Central memory CD4-positive, alpha-beta T cell (primary cell): ENCODE measurements around the gene FAM83F.
"Not testable (repeated sequence)": the region's sequence is repeated elsewhere in the genome, so short reads cannot be mapped to it uniquely, and the experiment has no call there.

Source experiments
- DNase-seq: peaks from one replicate; pipeline ENCODE4 v3.0.0; 2022

The FAM83F gene

DNA sequence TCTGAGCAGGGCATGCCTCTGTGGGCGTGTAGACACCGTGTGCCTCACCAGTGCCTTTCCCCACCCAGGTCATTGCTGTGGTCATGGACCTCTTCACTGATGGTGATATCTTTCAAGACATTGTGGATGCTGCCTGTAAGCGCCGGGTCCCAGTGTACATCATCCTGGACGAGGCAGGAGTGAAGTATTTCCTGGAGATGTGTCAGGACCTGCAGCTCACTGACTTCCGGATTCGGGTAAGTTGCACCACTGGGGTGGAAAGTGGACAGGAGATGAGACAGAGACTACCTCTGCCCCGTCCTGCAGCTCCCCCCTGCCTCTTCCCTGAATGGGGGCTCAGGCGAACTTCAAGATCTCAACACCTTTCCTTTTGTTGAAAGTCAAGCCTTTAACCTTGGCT, 24.3 kb downstream of the FAM83F start:
- no peak for DNase-seq

DNA sequence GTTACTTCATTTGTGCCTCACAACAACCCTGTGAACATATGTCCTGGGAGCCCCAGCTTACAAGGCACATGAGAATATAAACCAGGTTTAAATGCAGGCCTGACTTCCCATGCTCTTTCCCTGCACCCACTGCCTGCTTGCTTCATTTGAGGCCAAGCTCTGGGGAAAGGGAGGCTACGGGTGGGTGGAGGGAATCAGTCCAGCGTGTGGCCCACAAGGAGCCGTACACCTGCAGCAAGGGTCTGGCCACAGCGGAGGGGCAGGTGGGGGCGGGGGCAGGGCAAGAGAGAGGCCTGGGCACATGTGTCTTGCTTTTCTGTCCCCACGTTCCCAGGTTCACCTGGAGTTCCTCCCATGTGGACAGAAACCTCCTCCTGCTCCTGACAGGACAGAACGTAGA, 26.2 kb downstream of the FAM83F start:
- DNase-seq = no peak

DNA sequence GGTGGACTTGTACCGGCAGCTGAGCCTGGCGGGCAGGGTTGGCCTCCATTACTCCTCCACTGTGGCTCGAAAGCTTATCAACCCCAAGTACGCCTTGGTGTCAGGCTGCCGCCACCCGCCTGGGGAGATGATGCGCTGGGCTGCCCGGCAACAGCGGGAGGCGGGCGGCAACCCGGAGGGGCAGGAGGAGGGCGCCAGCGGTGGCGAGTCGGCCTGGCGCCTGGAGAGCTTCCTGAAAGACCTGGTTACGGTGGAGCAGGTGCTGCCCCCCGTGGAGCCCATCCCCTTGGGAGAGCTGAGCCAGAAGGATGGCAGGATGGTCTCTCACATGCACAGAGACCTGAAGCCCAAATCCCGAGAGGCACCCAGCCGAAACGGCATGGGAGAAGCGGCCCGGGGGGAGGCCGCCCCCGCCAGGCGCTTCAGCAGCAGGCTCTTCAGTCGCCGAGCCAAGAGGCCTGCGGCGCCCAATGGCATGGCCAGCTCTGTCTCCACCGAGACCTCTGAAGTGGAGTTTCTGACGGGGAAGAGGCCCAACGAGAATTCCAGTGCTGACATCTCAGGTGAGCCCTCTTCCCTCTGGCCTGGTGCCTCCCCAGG, 26.7 kb downstream of the FAM83F start:
- DNase-seq = no peak

DNA sequence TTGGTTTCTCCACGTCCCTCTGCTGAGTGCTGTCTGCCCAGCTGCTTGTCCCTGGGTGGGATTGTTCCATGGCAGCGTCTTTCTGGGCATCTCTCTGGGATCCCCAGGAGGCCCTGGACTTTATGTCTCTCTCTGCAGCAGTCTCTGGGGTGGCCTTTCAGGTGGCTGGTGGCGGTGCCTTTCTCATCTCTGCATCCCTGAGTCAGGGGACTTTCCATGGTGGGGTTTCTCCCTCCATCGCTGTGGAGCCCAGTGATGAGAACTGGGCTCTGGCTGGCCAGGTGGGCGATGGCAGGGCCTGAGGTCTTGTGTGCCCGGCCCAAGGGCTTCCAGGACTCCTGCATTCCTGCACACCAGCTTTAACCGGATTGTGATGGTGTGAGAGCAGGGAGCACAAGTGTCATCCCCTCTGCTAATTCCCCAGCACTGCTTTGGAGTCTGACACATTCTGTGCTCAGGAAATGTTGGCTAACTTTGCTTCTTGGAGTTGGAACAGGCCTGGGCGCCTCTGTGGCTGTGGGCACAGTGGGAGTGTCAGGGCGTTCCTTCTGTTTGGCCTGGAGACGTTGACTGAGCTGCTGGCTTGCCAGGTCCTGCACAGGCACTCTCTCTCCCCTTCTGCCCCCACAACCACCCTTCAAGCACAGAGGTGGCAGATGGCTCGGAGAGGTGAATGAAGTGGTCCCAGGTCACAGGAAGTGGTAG, 27.9 kb downstream of the FAM83F start:
- no peak for DNase-seq

DNA sequence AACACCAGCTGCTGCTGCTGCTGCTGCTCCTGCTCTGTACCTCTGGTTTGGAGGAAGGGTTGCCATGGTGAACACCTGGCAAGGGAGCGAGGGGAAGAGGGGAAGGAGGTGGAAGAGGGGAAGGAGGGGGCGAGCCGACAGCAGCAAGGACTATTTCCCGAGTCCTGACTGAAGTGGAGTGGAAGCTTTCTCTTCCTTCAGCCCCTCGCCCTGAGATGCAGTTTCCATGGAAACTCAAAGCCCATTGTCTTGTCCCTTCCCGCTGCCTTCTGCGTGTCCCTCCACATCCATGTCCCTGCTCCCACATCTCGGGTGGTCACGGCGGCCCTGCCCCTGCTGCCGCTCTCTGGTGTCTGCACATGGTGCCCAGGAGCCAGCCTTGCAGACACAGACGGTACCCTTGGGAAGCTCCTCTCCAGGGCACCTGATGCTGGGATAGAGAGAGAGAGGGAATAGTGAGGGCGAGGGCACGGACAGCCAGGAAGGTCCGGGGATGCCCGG, 28.6 kb downstream of the FAM83F start:
- DNase-seq = no peak

DNA sequence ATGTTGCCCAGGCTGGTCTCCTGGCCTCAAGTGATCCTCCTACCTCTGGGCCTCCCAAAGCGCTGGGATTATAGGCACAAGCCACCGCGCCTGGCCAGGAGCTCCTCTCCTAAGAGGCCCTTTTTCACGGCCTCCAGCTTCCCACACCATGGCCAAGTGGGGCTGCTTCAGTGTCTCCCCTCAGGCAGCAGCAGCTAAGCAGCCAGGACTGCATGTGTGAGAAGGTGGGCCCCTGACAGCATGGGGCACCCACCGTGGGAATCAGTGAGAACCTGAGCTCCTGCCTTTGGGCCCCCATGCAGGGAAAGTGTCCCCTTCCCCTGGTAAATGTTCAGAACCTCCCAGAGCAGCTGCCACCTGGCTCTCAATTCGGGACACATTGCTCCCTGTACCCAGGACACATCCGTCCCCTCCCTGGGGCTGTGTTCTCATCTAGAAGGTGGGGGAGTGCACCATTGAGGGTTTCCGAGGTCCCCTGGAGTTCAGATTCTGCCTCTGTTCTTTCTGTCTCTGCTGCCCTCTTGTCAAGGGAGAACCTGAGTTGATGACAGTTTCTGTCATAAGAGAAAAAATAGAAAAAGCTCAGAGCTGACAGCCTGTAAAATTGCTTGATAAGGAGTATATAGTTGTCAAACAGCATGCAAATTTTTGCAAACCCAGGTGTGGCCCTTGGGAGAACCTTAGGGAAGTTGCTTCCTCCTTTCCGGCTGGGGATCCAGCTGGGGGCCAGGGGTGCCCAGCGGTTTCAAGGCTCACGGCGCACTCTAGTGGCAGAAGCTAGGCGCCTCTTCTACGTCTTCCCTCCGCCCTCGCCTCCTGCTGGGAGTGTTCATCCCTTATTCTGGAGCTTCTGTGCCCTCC, 29.7 kb downstream of the FAM83F start:
- DNase-seq = peak; percentile 42

DNA sequence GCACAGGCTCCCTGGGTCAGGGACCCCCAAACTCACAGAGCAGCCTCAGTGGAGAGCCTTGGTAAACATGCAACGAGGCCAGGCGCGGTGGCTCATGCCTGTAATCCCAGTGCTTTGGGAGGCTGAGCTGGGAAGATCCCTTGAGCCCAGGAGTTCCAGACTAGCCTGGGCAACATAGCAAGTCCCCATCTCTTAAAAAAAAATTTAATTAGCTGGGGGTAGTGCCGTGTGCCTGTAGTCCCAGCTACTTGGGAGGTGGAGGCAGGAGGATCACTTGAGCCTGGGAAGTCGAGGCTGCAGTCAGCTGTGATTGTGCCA, 30.3 kb downstream of the FAM83F start:
- not testable (repeated sequence) for DNase-seq

DNA sequence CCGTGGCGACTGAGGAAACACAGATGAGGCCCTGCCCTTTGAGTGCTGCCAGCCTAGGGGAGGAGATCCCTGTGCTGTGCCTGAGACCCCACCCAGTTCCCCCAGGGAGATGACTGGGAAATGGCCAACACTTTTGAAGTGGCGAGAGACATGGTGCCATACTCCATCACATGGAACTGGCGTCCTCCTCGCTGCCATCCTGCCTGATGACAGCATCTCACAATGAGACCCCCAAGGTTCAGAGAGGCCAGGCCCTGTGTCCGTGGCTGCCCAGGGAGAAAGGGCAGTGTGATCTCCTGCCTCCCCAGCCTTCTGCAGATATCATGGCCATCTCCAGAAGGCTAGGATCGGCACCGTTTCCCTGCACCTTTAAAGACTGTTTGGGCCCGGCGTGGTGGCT, 31.1 kb downstream of the FAM83F start:
- no peak for DNase-seq

DNA sequence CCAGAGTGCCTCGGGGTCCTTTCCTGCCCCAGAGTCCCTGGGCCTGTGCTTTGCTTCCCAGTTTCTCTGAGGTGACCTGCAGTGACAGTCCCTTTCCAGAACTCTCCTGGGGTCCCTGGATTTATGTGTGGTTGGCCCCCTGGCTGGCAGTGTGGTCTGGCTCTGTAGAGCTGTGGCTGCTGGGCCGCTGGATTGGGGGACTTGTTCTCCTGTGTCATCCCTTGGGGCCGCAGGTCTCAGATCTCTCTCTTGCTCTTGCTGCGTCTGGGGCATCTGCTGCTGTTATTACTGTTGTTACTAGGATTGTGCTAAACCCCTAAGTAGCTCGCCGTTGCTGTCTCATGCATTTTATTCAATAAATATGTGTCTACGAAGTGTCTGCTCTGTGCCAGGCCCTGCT, 31.9 kb downstream of the FAM83F start:
- DNase-seq = no peak

DNA sequence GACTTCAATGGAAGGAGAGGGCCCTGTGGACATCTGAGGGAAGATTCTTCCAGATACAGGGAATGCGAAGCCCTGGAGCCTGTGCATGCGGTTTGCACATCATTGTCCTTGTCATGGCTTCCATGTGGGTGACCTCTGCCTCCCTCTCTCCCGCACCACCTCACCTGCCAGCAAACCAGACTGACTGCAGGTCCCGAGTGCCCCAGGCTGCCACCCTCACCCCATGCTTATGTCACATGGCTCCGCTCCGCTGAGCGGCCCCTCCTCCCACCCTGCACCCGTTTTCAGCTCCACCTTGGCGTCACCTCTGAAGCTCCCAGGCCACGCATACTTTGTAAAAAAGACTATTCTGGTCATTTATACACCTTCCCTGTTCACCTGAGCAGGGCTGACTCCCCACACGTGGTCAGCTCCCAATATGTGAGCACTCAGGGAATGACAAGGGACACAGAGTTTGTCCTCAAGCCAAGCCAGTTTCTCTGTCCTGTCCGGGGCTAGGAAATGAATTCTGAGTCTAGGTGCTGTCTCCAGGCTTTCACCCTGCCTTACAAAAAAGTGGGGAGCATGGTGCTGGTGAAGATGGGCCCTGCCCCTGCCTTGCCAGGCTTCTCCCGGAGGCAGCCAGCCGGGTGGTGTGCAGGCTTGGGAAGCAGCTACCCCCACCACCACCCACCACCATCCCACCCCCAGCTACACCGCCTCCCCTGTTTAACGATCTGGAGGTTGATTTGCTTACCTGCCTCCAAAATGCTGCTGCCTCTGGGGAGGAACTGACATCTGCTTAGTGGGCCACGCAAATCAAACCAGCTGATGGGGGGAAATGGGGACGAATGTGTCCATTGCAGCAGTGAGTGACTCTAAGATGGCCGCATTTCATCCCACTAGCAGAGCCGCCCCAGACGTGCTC, 32.7 kb downstream of the FAM83F start:
- no peak for DNase-seq

DNA sequence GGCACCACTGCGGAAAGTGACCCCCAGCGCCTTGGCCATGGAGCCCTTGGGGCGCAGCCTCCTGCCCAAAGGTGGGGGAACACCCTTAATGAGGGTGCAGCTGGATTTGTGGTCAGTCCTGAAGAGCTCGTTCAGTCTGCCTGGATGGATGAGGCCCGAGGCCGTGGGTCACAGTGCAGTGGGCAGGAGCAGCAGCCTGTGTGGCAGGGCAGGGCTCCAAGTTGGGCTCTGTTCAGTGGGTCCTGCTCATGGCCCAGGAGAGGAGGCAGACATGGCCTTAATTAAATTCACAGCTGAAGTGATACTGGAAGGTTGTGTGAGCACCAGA, 33.3 kb downstream of the FAM83F start:
- DNase-seq = no peak

DNA sequence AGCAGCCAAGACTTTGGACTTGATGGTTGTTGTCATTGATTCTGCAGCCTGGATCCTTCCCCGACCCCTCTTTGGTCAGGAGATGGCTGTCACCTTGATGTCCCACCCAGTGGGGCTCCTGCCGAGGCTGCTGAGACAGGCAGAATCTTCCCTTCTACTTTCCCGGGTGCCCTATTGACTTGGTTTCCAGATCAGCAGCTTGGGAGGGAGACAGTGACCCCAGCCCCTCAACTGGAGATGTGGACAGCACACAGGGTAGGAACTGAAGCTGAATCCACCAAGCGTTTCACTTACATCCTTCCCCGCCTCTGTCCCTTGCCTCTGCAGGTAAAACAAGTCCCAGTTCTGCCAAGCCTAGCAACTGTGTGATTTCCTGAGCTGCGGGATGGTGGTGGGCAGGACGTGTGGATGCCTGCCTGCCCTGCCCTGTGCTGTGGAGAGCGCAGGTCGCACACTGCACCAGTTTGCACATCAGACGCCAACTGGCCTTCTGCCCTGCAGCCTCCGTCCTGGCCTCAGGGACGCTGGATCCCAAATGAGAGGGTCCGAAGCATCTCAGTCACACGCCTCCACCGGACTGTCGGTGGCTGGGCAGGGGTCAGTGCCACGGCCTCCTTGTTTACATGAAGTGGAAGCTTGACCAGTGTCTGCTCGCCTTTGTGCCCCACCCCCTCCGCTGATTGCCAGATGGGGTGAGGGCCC, 34.6 kb downstream of the FAM83F start:
- DNase-seq = no peak

DNA sequence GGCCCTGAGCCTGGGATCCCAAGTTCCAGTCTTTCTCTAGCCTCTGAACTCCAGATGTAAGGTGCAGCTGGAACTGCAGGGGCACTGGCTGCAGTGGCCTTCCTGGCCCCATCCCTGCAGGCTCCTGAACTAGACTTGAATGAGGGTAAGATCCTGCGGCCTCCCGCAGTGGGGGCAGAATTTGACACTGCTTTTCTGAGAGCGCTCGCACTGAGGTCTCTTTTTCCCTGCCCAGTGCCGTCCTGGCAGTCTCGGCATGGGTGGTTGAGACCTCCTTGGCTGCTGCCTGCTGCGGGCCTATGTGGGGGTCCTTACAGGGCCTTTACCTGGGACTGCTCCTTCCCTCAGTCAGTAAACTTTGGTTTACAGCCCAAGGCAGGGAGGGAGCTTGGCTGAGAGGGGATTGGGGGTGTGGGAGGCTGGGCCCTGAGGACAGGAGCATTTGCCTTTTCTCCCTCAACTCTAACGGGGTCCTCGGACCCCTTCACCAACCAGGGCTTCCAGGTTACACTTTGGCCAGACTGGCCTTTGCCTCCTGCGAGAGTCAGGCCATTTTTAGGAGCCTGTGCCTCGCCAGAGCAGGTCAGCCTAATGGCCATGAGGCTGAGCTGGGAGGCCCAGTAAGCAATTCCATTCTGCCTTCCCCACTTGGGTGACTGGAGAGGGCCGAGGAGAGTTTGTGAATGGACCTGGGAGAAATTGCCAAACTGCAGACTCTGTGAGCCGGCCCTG, 35.4 kb downstream of the FAM83F start:
- DNase-seq = no peak

DNA sequence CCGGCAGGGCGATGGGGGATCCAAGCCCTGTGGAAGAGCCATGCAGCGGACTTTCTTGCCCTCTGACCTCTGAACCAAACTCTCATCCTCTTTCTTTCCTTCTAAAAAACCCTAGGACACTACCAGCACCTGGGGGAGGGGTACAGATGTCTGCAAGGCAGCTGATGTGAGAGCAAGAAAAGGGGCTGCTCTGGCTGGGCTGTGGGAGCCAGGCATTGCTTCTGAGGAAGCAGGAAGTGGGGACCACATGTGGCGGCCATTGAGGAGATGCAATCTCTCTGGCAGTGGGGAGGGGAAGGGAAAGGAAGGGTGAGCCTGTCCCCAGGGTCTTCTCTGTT, 36.0 kb downstream of the FAM83F start:
- no peak for DNase-seq

DNA sequence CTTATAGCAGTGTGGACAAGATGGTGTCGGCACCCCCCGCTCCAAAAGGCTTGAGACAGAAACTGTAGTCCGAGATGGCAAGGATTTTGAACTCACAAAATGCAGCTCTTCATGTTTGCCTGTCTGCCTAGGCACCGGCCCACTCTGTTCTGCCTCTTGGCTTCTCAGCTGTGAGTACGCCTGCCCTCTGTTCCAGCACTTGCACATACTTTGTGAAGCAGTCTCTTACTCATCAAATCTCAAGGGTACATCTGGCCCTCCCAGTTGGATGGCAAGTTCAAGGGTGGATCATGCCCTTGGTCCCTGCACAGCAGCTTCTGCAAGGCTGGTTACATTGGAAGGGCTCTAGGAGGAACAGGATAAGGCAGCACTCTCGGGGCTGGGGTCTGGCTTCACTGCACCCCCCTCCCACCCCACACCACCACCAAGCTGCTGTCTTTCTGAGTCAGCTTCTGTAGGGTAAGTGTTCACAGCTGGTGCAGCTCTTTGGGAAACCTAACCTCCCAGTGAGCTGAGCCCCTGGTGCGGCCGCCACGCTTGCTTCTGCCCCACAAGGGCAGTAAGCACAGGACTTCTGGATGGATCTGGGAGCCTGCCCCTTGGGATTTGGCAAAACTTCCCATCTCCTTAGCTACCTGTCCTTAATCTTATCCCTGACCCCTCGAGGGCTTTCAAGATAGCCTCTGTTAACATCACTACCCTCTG, 37.2 kb downstream of the FAM83F start:
- DNase-seq = no peak

DNA sequence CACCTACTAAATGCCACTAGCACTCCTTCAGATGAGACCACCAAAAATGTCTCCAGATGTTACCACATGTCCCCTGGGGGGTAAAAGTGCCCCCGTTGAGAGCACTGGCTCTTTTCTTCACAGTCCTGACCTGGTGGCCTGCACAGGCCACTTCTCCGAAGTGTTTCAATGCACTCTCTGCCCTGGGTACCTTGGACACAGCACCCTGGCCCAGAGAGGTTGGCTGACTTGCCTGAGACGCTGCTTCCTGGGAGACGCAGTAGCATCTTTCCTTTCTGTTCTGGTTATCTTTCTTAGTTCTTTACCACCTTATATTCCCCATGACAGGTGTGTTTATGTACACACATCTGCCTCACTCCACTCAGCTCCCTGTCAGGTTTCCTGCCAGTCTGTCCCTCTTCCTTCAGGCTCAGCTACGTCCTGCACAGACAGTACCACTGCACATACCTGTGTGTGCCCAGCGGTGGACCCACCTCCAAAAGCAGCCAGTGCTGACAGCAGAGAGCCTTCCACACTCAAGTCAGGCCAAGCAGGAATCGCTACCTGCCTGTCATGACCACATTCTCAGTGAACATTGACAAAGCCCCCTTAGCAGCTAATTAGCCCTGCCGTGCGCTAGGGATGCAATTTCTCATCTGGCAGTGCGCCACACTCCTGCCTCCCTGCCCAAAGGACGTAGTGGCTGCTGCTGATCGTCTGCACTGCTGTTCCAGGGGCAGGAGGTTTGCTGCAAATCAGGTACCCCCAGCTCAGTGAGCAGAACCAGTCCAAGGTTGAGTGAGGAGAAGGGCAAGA, 39.0 kb downstream of the FAM83F start:
- no peak for DNase-seq

DNA sequence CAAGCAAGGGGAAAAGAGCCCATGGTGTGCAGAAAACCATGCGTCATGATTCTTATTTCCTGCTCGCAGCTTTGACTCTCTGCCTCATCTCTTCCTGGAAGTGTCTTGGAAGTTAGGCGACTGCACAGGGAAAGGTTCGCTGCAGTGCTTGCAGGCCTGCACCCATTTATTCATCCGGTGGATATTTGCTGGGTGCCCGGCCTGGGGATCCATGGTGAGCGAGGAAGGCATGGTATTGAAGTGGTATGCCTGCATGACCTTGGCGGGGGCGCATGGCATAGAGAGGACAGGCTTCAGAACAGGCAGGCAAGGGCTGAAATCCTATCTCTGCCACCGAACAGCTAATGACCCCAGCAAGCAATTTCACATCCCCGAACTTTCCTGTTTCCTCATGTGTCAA, 40.6 kb downstream of the FAM83F start:
- no peak for DNase-seq

DNA sequence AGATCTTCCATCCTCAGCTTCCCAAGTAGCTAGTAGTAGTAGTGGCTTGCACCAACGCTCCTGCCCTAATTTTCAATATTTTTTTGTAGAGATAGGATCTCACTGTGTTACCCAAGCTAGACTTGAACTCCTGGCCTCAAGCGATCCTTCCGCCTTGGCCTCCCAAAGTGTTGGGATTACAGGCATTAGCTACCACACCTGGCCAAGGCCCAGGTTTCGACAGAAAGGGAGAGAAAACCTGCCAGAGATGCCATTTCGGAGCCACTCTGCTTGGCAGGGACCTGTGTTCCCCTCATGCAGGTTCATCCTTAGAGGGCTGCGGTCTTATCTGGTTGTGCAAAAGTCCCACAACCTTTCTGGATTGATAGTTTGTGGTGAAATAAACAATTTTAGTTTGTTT, 41.4 kb downstream of the FAM83F start:
- no peak for DNase-seq

DNA sequence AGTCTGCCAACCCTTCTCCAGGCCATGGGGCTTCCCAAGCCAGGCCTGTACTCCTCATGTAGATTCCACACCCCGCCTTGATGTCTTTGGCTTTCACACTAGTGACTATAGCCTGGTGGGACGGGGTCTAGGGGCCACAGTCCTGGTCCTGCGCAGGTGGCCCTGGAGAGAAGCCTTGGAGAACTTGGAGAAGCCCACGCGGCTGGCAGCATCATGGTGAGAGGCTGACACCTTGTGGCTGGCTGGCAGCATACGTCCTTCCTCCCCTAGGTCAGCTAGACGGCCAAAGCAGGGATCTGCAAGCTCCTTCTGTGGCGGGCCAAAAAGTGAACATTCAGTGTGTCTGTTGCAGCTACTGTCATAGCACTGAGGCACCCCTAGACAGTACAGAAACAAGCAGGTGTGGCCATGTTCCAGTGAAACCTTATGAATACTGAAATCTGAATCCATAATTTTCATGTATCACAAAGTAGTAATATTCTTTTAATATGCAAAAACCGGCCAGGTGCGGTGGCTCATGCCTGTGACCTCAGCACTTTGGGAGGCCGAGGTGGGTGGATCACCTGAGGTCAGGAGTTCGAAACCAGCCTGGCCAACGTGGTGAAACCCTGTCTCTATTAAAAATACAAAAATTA, 42.0 kb downstream of the FAM83F start:
- peak; percentile 26 for DNase-seq

DNA sequence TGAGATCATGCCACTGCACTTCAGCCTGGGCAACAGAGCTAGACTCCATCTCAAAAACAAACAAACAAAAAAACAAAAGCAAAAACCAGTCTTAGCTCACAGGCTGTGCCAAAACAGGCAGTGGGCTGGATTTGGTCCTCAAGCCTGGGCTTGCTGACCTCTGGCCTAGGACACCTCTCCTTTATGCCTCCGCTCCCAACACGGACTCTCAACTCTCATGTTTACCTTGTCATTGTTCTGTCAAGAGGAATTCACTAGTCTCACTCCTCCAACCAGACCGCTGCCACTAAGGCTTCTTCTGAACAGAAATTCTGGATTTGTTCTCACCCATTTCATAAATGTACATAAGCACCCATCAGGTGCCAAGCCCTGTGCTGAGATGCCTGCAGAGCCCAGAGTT, 42.6 kb downstream of the FAM83F start:
- no peak for DNase-seq
